Measurements from ENCODE around the gene PTPN11.

GRCh38 chr12:112424126-112424525 lies 5.4 kb downstream of the PTPN11 start:
- no peak for TF ChIP-seq YY1 (IDR thresholded peaks at IDR 0.05; ENCODE audit: insufficient read depth, insufficient read length)
- TF ChIP-seq SUZ12 (IDR thresholded peaks at IDR 0.05; ENCODE audit: extremely low read depth, insufficient read depth, insufficient read length), result no peak
- no peak for TF ChIP-seq ZNF274 (IDR thresholded peaks at IDR 0.05; ENCODE audit: low read depth, low read length)

All from NT2/D1 (cell line).